Glomerular visceral epithelial cell (primary cell): ENCODE results near the gene ANTXRL.
"Not testable (repeated sequence)": the region's sequence is repeated elsewhere in the genome, so short reads cannot be mapped to it uniquely, and the experiment has no call there.

Source experiments
- DNase-seq: peaks from one replicate; pipeline ENCODE4 v3.0.0-alpha.2; 2016; ENCODE audit errors: extremely low spot score

The ANTXRL gene

DNA sequence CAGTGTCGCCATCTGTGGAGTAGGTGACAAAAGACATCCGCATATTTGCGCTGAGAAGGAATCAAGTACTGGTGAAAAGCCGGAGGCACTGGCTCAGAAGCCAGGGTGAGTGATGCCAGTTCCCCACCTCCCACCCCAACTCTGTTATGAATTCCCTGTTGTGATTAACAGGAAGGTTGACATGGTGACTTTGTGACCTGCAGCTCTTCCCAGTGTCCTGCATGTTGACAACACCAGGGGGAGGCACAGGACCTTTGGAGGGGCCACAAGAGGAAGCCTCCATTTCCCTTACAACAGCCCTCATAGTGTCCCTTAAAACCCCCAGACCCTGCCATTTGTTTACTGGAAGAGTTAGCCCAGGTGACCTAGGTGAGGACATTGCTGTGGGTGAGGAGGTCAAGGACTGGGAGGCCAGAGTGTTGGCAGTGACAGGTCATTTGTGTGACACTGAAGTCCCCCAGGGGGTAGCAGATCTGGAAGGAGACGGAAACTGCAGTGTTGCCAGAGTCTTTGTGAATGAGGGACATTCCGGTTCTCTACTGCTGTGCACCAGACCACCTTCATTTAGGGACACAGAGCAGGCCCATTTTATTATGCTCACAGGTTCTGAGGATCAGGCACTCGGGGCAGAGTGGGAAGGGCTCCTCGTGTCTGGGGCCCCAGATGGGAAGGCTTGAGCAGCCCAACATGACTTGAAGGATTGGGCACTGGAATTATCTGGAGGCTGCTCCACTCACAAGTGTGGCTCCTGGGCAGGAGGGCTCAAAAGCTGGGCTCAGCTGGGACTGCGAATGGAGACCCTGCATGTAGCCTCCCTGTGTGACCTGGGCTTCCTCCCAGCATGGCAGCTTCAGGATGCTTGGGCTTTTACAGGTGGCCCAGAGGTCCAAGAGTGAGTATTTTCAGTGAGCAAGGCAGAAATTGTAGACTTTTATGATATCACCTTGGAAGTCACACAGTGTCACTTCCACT lies 13.0 kb upstream of the ANTXRL start:
- no peak for DNase-seq

GRCh38 chr10:46277840-46278239 lies 9.0 kb upstream of the ANTXRL start:
- no peak for DNase-seq

- DNase-seq = not testable (repeated sequence)
Observed at GRCh38 chr10:46282421-46282831, 4.4 kb upstream of the ANTXRL start.

DNA sequence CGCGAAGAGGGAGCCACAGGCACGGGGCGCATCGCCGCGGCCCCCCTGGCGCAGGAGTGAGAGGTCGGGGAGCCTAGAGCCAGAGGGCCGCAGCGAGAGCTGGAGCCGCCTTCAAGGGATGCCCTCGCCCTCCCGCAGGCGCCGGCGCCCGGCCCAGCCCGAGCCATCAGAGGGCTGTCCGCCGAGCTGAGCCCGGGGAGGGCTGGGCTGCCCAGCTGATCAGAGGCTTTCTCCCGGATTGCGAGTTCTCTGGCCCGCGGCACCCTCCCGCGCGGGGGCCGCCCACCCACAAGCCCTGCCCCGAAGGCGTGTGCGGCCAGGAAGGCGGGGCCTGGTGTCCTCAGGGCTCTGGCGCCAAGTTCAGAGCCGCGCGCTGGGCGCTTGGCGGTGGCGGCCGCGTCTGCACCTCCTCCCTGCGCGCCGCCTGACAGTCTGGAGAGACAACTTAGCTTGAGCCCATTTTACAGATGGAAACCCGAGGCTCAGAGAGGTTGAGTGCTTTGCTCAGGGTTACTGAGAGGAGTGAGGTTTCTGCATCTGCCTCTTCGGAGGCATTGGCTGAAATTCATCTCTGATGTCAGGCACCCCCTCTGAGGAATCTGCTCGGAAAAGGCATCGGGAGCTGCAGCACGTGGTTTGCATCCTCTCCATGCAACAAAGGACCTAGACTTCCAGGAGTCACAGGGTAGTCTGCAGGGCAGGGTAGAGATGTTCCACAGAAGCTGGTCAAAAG lies 3.8 kb upstream of the ANTXRL start:
- peak; percentile 72 for DNase-seq

- DNase-seq = no peak
Observed at GRCh38 chr10:46283580-46284285, 3.1 kb upstream of the ANTXRL start.

DNA sequence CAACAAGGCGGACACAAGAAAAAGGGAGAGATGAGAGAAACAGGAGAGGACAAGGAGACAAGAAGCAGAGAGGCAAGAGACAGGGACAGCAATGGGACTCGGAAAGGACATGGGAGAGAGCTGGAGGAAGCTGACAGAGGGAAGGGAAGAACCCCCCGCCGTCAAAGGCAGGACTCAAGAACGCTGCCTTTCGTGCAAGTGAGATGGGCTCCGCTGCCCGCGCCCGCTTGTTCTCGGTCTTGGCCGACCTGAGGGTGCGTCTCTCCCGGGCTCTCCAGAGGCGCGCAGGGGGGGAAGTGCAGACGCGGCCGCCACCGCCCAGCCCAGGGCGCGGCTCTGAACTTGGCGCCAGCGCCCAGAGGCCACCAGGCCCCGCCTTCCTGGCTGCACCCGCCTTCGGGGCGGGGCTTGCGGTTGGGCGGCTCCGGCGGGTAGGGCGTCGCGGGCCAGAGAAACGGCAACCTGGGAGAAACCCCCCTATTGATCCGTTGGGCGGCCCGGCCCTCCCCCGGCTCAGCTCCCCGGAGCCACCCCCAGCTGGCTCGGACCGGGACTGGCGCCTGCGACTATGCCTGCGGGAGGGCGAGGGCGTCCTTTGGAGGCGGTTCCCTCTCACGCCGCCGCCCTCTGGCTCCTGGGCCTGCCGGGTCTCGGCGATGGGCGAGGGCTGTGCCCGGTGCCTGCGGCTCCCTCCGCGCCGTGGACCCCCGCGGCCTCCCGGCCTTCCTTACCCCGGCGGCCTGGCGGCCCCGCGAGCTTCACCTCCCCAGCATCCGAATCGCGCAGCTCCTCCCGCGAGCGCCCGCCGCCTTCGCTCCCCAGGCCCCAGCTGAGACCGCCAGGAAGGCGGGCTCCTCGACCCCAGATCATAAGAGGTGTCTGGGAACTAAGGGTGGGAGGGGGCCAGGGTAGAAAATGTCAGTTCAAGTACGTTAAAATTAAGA lies 2.2 kb upstream of the ANTXRL start:
- peak; percentile 77 for DNase-seq

- DNase-seq = no peak
Observed at GRCh38 chr10:46285300-46285699, 1.5 kb upstream of the ANTXRL start.

DNA sequence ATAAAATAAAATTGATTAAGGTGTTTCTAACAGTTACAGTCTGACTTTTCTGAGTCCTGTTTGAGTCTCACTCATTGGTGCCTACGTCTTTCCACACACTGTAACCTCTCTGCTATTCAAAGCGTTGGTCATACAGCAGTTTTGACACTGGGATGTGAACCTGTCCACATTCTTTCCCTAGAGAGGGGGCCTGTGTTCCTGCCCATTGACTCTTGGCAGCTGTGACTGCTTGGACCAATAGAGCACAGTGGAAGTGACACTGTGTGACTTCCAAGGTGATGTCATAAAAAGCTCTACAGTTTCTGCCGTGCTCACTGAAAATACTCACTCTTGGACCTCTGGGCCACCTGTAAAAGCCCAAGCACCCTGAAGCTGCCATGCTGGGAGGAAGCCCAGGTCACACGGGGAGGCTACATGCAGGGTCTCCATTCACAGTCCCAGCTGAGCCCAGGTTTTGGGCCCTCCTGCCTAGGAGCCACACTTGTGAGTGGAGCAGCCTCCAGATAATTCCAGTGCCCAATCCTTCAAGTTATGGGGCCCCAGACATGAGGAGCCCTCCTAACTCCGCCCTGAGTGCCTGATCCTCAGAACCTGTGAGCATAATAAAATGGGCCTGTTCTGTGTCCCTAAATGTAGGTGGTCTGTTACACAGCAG lies 704 bp upstream of the ANTXRL start:
- DNase-seq = no peak

GRCh38 chr10:46287846-46288477 lies 1.2 kb downstream of the ANTXRL start:
- DNase-seq = no peak

DNA sequence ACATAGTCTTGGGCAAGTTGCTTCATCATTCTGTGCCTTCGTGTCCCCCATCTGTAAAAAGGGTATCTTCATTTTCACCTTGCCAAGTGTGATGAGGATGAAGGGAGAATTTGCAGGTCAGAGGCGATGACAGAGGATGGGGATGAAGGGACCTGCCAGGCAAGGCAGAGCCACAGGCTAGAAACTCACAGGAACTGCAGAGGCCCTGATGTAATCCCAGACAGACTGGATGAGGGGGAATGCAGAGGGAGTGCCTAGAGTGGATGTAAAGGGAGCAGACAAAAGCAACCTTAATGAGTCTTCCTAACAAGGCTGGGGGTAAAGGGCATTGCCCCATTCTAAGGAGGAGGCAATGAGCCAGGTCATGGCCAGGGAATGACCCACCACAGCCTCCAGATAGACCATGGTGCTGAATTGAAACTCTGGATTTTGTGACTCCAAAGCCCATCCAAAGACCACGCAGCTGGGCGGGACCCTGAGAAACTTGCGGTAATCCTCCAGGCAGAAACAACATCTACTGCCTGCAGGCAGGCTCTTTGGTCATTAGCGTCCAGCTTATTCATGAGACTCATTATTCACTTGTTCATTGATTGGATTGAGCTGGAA lies 1.9 kb downstream of the ANTXRL start:
- DNase-seq = no peak

DNA sequence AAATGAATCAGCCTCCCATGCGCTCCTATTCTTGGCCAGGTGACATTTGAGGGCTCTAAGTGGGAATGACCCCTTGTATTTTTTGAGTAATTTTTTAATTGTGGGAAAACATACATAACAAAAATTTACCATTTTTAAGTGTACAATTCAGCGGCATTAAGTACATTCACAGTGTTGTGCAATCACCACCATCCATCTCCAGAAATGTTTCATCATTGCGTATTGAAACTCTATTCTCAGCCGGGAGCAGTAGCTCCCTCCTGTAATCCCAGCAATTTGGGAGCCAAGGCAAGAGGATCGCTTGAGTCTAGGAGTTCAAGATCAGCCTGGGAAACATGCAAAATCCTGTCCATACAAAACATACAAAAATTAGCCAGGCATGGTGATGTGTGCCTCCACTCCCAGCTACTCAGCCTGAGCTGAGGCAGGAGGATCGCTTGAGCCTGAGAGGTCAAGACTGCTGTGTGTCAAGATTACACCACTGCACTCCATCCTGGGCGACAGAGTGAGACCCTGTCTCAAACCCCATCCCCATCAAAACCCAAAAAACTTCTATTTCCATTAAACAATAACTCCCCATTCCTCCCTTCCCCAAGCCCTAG lies 2.5 kb downstream of the ANTXRL start:
- no peak for DNase-seq

DNA sequence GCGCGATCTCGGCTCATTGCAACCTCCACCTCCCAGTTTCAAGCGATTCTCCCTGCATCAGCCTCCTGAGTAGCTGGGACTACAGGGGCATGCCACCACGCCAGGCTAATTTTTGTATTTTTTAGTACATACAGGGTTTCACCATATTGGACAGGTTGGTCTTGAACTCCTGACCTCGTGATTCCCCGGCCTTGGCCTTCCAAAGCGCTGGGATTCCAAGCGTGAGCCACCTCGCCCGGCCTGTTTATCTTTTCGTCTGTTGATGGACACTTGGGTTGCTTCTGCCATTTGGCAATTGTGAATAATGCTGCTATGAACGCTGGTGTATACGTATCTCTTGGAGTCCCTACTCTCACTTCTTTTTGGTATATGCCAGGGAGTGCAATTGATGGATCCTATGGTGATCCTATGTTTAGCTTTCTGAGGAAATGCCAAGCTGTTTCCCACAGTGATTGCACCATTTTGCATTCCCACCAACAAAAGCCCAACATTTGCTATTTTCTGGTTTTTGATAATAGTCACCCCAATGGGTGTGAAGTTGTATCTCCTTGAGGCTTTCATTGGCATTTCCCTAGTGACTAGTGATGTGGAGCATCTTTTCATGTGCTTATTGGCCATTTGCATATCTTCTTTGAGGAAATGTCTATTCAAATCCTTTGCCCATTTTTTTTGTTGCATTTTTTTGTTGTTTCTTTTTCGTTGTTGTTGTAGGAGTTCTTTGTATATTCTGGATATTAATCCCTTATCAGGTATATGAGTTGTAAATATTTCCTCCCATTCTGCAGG lies 3.5 kb downstream of the ANTXRL start:
- DNase-seq = no peak

DNA sequence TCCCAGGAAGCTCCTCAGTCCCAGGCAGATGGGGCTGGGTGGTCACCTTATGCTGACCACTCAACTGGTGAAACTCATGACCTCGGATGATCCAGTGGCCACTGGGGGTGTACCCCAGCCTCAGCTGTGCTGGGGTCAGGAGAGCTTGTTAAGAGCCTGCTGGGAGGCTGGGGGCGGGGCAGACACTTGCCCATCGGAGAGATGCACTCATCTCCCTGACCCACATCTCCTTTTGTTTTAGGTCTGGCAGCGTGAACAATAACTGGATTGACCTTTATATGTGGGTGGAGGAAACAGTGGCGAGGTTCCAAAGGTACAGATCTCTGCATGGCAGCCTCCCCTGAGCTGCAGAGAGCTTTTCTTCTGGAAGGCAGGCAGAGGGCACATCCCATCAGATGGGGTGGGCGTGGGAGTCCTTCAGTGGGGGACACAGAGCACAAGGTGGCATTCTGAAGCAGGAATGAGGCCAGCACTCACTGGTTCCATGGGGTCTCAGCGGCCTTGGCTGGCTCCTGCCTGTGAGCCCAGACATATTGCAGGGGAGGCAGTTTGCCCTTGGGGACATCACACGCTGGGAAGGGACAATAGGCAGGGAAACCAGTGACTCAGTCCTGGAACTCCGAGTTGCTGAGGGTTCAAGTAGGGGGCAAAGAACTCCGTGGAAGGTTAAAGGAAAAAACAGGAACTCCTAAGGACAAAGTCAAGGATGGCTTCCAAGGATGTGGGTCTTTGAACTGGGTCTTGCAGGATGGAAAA lies 5.2 kb downstream of the ANTXRL start:
- DNase-seq = no peak

DNA sequence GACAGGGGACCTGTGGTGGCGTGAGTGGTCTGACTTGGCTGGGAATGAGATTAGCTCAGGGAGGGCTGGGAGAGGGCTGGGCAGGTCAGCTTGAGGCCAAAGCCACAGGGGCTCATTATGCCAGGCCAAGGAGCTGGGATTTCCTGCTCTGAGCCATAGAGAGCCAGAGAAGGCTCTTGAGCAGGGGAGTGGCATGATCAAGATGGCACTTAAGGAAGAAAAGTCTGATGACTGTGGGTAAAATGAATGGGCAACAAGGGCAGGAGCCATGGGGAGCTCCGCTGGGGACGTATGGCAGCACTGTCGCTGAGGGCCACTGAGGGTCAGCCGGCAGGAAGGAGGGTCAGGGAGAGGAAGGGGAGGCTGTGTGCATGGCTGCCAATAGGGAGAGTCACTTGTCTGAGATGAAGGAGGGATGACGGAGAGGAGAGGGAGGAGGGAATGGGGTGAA lies 5.8 kb downstream of the ANTXRL start:
- DNase-seq = no peak

DNA sequence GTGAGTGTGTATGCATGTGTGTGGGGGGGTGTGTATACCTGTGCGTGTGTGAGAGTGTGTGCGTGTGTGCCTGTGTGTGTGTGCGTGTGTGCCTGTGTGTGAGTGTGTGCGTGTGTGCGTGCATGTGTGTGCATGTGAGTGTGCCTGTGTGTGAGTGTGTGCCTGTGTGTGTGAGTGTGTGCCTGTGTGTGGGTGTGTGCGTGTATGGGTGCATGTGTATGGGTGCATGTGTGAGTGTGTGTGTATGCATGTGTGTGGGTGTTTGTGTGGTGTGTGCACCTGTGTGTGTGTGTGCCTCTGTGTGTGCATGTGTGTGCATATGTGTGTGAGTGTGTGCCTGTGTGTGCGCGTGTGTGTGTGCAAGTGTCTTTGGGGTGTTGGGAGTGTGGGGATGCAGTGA lies 6.4 kb downstream of the ANTXRL start:
- DNase-seq = no peak

- DNase-seq = no peak
Observed at GRCh38 chr10:46293832-46294640, 7.2 kb downstream of the ANTXRL start.
